A204.1 (cell line): ENCODE results near the gene FUT8.

Source experiments
- FAIRE-seq: peaks from 2 replicates; lab custom pipeline; 2012; peaks lifted over from hg19 to GRCh38; lab: Jason Lieb, UNC

The FUT8 gene

GRCh38 chr14:65776193-65776852 lies 363.8 kb downstream of the FUT8 start:
- FAIRE-seq, result no peak

GRCh38 chr14:65780566-65780965 lies 368.0 kb downstream of the FUT8 start:
- no peak for FAIRE-seq

GRCh38 chr14:65783101-65783500 lies 370.6 kb downstream of the FUT8 start:
- no peak for FAIRE-seq

GRCh38 chr14:65783576-65783975 lies 371.0 kb downstream of the FUT8 start:
- no peak for FAIRE-seq

GRCh38 chr14:65784574-65784973 lies 372.0 kb downstream of the FUT8 start:
- FAIRE-seq, result no peak

- FAIRE-seq, result no peak
These were observed 374.9 kb downstream of the FUT8 start for GRCh38 chr14:65787461-65787860.

GRCh38 chr14:65788876-65789275 lies 376.3 kb downstream of the FUT8 start:
- FAIRE-seq, result no peak

- no peak for FAIRE-seq
These were observed 376.8 kb downstream of the FUT8 start for GRCh38 chr14:65789363-65789762.

- FAIRE-seq, result no peak
These were observed 377.8 kb downstream of the FUT8 start for GRCh38 chr14:65790172-65790815.

GRCh38 chr14:65791191-65791981 lies 378.9 kb downstream of the FUT8 start:
- no peak for FAIRE-seq

- no peak for FAIRE-seq
These were observed 379.8 kb downstream of the FUT8 start for GRCh38 chr14:65792208-65792905.
